8988T (cell line): ENCODE results near the gene KIF1A.

Experiments
- DNase-seq: peaks from one replicate; pipeline ENCODE4 v3.0.0; 2011

KIF1A gene

GRCh38 chr2:240762971-240763370, 57.0 kb downstream of the KIF1A start:
- no peak for DNase-seq

- DNase-seq: no peak
Measured at GRCh38 chr2:240762249-240762648, 57.8 kb downstream of the KIF1A start.

DNA sequence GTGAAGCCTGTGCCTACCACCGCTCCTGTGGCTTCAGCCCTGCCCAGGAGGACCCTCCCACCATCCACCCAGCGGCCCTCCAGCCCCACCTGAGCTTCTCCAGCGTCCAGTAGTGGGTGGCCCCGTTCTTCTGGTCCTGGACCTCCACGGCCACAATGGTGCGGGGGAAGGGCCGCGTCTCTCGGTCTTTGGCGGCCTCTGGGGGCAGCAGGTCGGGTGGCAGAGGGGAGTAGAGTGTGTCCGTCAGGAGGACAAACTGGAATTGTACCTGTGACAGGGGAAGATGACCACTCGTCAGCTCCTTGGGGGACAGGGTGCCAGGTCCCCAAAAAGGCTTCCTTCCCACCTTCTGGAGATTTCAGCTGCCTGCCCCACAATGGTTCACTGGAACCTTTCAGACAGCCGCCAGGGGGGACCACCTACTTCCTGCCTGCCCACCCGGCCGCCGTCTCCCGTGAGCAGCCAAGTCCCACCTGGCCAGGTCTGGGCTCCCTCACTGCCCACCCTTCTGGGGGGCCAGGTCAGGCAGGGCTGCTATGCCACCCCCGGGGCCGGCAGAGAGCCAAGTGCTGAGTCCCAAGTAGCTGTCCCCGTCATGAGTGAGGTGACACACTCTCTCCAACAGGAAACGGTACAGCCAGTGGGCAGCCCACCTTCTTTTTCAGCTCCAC, 59.3 kb downstream of the KIF1A start:
- no peak for DNase-seq

DNA sequence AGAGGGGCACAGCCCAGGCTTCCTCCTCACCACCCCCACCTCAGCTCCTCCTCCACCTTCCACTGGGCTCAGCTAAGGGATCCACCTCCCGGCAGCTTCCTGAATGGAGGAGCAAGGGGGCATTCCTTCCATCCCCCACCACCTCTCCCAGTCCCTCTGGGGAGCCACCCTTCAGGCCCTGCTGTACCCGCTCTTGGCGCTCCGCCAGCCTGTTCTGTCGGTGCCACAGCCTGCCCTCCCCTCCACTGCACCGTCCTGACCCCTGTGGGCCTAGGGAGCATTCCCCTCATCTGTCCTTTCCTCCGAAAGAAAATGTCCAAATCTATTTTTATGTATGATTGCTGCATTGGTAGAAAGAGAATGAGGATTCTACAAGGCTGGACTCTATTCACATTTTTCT, 59.9 kb downstream of the KIF1A start:
- no peak for DNase-seq

GRCh38 chr2:240759459-240759858, 60.6 kb downstream of the KIF1A start:
- DNase-seq: no peak

DNA sequence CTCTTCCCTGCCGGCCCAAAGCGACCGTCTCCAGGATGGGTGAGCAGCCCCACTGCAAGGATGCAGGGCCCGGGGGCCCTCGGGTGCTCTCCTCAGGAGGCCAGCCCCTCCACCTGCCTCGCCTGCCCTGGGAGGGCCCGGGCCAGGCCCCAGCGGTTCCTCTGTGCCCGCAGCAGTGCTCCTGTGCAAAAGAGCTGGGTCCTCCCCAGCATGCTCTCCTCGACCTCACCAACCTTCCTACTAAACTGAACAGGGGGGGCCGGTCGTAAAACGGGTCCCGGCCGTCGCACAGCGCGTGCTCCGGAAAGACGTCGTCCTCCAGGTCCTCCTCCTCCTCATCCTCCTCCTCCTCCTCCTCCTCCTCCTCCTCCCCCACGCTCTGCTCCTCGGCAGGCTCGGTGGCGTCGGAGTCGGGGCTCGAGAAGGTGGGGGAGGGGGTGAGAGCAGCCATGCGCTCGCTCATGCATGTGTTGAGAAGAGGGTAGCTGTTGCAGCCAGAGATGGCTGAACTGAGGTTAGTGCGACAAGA, 62.9 kb downstream of the KIF1A start:
- DNase-seq: no peak

GRCh38 chr2:240752209-240752608, 67.8 kb downstream of the KIF1A start:
- no peak for DNase-seq

GRCh38 chr2:240750409-240750808, 69.6 kb downstream of the KIF1A start:
- DNase-seq: no peak

GRCh38 chr2:240749516-240749915, 70.5 kb downstream of the KIF1A start:
- no peak for DNase-seq

GRCh38 chr2:240747256-240747655, 72.8 kb downstream of the KIF1A start:
- no peak for DNase-seq

DNA sequence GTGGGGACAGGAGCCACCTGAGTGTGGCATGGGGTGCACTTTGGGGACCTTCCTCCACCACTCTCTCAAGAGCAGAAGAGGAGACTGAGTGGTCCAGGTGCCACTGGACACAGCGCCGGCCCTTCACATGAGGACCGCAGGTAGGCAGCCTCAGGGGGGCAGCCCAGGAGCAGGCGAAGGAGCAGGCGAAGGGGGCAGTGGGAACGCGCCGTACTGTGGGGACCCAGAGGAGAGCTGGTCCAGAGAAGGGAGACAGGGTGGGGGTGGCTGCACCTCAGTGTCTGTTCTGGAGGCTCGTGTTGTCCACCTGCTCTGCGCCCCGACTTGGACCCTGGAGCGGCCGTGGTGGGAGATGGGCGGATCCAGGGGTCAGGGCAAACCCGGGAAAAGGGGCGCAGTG, 73.3 kb downstream of the KIF1A start:
- DNase-seq: no peak

- DNase-seq: no peak
Measured at GRCh38 chr2:240745962-240746361, 74.1 kb downstream of the KIF1A start.

DNA sequence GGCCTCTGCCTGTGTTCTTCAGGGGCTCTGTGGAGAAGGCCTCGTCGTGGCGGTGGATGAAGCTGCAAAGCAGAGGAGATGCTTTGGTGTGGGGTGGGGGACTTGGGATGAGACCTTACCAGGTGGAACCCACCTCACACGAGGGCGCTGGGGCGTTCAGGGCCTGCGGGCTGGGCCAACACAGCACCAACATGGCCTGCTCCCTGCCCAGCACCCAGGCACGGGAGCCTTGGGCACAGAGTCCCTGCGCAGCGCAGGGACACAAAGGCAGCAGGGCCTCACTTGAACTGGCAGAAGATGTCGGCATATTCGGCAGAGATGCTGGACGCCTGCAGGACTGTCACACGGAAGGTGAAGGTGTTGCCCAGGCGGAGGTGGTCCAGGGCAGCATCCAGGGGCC, 74.6 kb downstream of the KIF1A start:
- no peak for DNase-seq

GRCh38 chr2:240742602-240743095, 77.4 kb downstream of the KIF1A start:
- no peak for DNase-seq

DNA sequence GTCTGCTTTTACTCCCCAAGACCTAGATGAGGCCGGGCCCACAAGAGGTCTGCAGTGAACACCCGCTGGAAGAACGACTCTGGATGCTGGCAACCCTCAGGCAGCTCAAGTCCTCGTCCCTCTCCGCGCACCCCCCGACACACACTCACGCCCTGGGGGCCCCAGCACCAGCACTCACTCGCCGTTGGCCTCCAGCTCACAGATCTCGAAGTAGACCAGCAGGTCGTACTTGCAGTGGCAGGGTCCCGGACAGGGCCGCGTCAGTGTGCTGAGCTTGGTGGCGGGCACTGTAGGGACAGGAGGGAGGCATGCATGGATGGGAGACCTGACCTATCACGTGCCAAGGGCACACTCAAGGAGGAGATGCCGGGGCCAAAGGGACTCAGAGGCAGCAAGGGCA, 78.9 kb downstream of the KIF1A start:
- DNase-seq: no peak

GRCh38 chr2:240739797-240740196, 80.2 kb downstream of the KIF1A start:
- DNase-seq: no peak

DNA sequence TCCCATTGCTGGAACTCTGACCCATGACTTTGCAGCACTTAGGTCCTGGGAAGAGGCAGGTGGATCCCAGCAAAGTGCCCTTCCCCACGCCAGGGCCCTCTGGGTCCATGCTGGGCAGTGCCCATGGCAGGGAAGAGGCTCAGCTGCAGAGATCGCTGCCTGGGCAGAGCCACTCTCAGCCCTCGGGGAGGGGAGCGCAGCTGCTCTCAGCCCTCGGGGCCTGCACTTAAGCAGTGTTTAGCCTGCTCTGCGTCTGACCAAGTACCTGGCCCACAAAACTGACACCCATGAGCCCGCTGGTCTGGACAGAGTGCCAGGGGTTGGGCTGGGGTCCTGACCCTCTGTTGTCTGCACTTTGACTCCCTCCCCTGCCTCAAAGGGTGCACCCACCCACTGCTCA, 82.1 kb downstream of the KIF1A start:
- peak; percentile 18 for DNase-seq

- DNase-seq: no peak
Measured at GRCh38 chr2:240737512-240737911, 82.5 kb downstream of the KIF1A start.

DNA sequence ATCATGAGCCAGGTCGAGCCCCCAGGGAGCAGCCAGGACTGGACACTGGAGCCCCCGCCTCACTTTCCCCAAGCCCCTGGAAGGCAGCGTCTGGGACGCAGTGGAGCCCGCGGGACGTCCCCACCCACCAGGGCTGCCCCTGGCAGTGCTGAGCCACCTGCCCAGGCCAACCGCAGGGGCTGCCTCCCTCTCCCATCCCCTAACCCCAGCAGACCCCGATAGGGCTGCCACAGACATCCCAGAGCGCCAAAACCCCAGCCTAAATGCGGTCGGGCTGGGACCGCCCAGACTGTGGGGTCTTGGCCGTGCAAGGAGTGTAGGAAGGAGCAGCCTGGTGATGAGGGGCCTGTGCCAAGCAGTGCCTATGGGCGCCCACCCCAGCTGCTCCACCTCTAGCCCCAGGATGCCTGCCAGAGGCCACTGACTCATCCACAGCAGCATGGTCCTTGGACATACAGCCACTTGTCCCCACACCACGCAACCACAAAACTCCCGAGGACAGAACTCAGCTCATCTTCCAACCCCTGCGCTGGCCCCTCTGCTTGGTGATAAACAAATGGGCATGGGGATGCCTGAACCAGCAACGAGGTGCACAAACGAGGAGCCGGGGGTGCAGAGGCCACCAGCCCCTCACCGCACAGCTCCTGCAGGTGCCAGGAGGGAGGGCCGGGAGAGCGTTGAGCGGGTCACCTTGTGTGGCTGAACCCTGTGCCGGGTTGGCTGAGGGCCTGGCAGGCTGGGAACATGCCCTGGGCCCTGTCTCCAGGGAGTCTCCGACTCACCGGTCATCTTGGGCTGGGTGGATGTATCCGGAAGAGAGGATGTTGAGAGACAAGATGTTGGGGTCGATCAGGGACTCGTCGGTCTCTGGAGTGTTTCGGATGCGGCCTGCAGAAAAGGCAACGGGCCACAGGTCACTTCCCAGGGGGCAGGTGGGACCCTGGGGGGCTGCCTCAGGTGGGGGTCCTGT, 83.5 kb downstream of the KIF1A start:
- DNase-seq: no peak

DNA sequence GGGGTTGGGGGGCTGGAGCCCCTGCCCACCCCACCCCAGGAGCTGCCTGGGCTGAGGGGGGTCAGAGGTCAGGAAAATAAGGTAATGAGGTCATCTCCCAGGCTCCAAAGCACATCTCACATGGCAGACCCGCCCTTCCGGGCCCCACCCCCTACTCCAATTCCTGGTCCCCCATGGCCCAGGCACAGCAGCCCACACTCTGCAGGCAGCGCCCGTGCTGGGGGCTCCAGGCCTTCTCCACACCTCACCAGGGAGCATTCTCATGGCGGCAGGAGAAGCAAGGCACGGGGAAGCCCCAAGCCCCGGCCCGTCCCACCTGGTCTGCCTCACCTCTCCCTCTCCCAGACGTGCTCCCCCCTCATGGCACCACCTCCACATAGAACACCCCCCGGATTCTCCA, 84.5 kb downstream of the KIF1A start:
- DNase-seq: no peak

GRCh38 chr2:240734756-240735155, 85.3 kb downstream of the KIF1A start:
- DNase-seq: no peak

DNA sequence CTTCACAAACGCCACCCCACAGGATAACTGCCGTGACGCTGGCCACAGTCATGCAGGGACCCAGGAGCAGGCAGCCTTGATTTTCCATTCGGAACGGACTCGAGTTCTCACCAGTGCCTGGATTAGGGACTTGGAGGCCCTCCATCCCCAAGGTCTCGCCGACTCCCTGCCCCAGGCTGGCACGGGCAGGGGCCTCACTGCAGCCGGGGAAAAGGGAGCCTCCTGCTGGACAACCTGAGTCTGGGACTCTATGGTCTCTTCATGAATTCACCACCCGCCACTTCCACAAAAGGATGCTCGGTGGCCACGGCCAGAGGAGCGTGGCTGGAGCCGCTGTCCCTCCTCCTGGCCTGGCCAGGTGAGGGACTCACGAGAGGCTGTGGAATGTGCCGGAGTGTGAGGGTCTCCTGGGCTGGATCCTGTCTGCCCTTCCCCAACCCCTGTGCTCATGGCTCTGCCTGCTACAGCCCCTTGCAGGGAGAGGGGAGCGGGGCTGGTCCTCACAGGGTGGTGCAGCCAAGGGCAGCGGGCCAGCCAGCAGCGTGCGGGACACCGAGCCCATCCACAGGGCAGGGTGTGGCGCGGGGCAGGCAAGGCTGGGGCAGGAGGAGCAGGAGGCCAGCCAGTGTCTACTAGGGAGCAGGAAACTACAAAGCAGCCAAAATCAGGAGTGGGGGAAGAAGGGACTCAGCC, 86.1 kb downstream of the KIF1A start:
- no peak for DNase-seq

DNA sequence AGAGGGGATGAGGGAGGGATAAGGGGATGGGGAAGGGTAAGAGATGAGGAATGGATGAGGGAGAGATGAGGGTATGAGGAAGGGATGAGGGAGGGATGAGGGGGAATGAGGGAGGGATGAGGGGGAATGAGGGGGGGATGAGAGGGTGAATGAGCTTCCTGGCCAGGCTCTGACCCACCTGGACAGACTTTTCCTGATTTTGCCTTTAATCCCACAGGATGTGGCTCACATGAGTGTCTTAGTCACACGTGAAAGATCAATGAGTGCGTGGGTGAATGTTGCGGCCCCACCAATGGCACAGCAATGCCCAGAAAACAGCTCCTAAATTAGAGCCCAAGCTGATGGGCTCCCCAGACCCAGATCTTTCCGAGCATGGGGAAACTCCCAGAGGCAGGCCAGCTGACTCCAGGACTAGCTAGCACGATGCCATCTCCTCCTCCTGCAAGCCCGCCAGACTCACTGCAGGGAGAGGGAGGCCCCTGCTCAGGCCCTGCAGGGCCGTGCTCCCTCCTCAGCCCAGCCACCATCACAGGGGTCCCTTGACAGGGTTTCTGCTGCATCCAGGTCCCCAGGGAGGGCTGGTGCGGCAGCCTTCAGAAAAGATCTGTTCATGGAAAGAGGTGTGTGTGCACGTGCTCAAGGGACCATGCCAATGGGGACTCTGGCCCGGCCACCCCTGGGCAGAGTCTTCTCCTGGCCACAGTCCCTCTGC, 87.0 kb downstream of the KIF1A start:
- no peak for DNase-seq
